Upper lobe of right lung (tissue), 1 donor: ENCODE measurements around the gene STOML2. TPM values are rescaled to one million over a fixed set of nuclear protein-coding genes. Genes with fewer than 3 reads are reported as not detected.

ENCODE experiments used
- ATAC-seq: fragments of 200-7000 bp; cut with Tn5 transposase; one replicate; pipeline ENCODE4 v1.9.1; 2020; ENCODE audit warnings: mild to moderate bottlenecking, moderate library complexity
- DNase-seq: peaks from one replicate; pipeline ENCODE4 v3.0.0-alpha.2; 2020
- H3K27ac ChIP-seq: fragments of 200-600 bp; one replicate; pipeline ENCODE4 v1.8.0; 2022
- H3K27me3 ChIP-seq: fragments of 200-600 bp; one replicate; pipeline ENCODE4 v1.8.0; 2022; ENCODE audit warnings: mild to moderate bottlenecking
- H3K36me3 ChIP-seq: fragments of 200-600 bp; one replicate; pipeline ENCODE4 v1.8.0; 2022
- H3K4me1 ChIP-seq: fragments of 200-600 bp; one replicate; pipeline ENCODE4 v1.8.0; 2022
- H3K4me3 ChIP-seq: fragments of 200-600 bp; one replicate; pipeline ENCODE4 v1.8.0; 2022; ENCODE audit warnings: mild to moderate bottlenecking
- H3K9me3 ChIP-seq: fragments of 200-600 bp; one replicate; pipeline ENCODE4 v1.8.0; 2022
- intact Hi-C: fragments of 100-400 bp; cut with DNase I; formaldehyde crosslinking; loops from one replicate; pipeline ENCODE4 v1.11.0; 2022
- total RNA-seq: library from RNA; stranded (reverse); fragmentation: NEBNext Ultra II Directional; extraction: Animal tissue kit (Norgen Biotek cat#: 25700); gene quantifications from one replicate; pipeline ENCODE4 v1.2.1, GENCODE V29; 2021
- TF ChIP-seq, protein P1 (sequence below): fragments of 200-600 bp; IDR thresholded peaks from one replicate; pipeline ENCODE4 v1.8.0; 2022; ENCODE audit warnings: antibody characterized with exemption
- donor health status: DM: no; HTN: yes; CAD: no; lungs with severe emphysema.

Gene STOML2
- total RNA-seq, 1 donor from 2014 or later: 59.4 TPM

DNA sequence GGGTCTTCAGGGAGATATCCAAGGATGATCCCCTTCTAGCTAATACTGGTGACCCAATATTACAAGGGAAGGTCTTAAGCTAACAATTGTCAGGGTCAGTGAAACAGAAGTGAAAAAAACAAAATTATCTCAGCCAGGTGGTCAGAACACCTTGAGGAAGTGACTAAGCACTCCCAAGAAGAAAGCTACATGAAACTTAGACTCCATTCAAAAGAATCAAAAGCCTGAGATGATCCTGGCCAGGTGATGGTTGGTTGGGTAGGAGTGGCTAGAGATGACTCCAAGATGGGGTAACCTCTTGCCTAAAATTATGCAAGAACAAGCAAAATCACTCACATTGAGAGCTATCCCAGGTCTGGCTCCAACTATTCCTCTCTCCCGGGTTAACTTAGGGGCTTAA is 35.9 kb downstream of the STOML2 start:
- Histone ChIP-seq H3K36me3 (peaks cover 65% of the 10 kb centered on the region), H3K4me3 (no peak overlapping the region), H3K27ac (no peak overlapping the region), H3K4me1 (peaks cover 32% of the 10 kb centered on the region), H3K9me3 (no peaks in the 10 kb centered on the region), H3K27me3 (no peaks in the 10 kb centered on the region)
- ATAC-seq (no peak), DNase-seq (no peak)
- intact Hi-C loops: no loop called here
- TF ChIP-seq, protein P1, sequence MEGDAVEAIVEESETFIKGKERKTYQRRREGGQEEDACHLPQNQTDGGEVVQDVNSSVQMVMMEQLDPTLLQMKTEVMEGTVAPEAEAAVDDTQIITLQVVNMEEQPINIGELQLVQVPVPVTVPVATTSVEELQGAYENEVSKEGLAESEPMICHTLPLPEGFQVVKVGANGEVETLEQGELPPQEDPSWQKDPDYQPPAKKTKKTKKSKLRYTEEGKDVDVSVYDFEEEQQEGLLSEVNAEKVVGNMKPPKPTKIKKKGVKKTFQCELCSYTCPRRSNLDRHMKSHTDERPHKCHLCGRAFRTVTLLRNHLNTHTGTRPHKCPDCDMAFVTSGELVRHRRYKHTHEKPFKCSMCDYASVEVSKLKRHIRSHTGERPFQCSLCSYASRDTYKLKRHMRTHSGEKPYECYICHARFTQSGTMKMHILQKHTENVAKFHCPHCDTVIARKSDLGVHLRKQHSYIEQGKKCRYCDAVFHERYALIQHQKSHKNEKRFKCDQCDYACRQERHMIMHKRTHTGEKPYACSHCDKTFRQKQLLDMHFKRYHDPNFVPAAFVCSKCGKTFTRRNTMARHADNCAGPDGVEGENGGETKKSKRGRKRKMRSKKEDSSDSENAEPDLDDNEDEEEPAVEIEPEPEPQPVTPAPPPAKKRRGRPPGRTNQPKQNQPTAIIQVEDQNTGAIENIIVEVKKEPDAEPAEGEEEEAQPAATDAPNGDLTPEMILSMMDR: no peak

DNA sequence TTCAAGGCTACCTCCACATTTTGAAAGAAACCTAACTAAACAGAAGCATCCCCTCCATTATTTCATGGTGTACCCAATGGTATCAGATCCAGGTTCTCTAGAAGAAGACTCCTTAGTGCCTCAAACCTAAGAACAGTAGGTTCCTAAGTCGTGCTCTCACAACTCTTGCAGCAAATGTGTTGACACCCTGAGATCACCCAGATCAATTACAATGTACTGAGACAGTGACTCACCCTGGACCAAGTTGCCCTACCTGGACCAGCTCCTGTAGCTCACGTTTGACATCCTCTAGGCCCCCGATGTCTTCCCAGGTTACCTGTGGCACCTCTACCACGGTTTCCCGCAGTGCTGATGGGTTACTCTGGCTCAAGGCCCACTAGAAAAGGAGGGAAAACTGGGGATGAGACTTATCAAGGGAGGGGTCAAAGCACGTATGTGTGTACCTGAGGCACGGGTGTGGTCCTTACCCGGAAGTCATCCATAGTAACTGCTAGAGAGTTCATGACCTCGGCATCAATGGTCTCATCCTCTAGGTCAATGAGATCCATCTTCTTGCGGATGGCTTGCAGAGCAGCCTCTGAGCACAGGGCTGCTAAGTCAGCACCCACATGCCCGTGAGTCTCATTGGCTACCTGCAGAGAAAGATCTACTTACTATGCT is 42.3 kb downstream of the STOML2 start:
- intact Hi-C loops: no loop called here
- H3K36me3 ChIP-seq: peaks cover 100% of the 10 kb centered on the region
- no peaks in the 10 kb centered on the region for H3K9me3 ChIP-seq
- TF ChIP-seq, protein P1: no peak
- H3K4me1 ChIP-seq: no peaks in the 10 kb centered on the region
- H3K27me3 ChIP-seq: no peaks in the 10 kb centered on the region
- DNase-seq (no peak), ATAC-seq (no peak)
- H3K4me3 ChIP-seq: no peak overlapping the region
- H3K27ac ChIP-seq: no peak overlapping the region

DNA sequence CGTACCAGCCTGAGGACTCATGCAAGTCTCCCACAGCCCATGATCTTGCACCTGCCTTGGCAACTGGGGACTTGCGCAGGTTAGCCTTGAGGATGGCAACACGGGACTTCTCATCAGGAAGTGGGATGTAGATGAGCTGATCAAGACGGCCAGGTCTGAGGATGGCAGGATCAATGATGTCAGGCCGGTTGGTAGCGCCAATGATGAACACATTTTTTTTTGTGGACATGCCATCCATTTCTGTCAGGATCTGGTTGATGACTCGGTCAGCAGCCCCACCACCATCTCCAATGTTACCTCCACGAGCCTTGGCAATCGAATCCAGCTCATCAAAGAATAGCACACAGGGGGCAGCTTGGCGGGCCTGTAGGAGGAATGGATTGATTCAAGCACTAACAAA is 43.5 kb downstream of the STOML2 start:
- Histone ChIP-seq H3K27me3 (no peaks in the 10 kb centered on the region), H3K4me3 (no peak overlapping the region), H3K27ac (no peak overlapping the region), H3K4me1 (no peaks in the 10 kb centered on the region), H3K36me3 (peaks cover 100% of the 10 kb centered on the region), H3K9me3 (no peaks in the 10 kb centered on the region)
- no peak for ATAC-seq
- DNase-seq: no peak
- TF ChIP-seq, protein P1: no peak
- intact Hi-C loops: no loop called here

DNA sequence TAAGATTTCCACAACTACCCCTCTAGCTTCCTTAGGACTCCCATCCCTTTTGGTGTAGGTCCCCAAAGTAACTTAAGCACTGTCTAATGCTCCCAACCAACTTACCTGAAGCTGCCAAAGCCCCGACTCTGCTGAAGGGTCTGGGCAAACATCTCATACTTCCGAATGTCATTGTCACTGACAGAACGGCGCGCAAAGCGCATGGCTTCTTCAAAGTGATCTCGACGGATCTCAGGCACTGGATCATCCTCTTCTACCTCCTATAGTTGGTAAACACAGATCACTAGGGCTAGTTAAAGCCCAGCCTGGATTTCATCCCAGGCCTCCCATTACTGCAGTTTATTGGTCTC is 45.7 kb downstream of the STOML2 start:
- ATAC-seq (no peak), DNase-seq (no peak)
- no peaks in the 10 kb centered on the region for H3K9me3 ChIP-seq
- no peak overlapping the region for H3K27ac ChIP-seq
- intact Hi-C loops: no loop called here
- TF ChIP-seq, protein P1: no peak
- no peaks in the 10 kb centered on the region for H3K27me3 ChIP-seq
- H3K4me3 ChIP-seq: no peak overlapping the region
- H3K4me1 ChIP-seq: no peaks in the 10 kb centered on the region
- peaks cover 86% of the 10 kb centered on the region for H3K36me3 ChIP-seq

DNA sequence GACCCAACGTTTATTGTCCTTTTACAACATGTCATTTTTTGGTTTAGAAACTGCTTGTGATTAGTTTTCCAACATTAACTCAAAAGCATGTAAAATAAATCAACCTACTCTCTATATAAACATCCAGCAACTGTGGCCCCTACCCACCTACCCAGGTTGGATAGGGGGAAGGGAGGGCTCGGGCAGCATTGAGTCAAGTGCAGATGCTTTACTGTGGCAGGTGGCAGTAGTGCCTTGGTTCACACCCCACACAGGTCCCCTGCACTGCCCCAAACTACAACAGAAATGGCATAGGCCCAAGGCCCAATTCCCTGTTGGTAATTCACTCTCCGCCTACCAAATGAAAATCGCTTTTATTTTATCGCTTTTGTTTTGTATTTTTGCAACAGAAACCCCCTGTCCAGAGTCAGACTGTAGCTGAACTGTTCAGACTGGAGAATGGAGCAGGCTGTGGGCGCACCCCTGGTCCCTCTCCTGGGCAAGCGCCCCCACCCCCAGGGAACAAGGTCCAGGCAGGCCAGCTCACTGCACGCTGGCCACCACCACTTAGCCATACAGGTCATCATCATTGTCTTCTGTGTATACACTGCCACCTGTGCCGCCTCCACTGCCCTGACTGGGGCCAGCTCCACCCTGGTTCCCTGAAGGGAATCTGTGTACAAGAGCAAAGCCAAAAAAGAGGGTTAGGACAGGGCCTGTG is 46.2 kb downstream of the STOML2 start:
- Histone ChIP-seq H3K4me1 (no peaks in the 10 kb centered on the region), H3K4me3 (no peak overlapping the region), H3K27ac (no peak overlapping the region), H3K27me3 (no peaks in the 10 kb centered on the region), H3K36me3 (peaks cover 86% of the 10 kb centered on the region), H3K9me3 (no peaks in the 10 kb centered on the region)
- DNase-seq (no peak), ATAC-seq (peak; percentile 28)
- TF ChIP-seq, protein P1: no peak
- intact Hi-C loops: no loop called here
